ENCODE data around the gene TACC2.

Gene TACC2

DNA sequence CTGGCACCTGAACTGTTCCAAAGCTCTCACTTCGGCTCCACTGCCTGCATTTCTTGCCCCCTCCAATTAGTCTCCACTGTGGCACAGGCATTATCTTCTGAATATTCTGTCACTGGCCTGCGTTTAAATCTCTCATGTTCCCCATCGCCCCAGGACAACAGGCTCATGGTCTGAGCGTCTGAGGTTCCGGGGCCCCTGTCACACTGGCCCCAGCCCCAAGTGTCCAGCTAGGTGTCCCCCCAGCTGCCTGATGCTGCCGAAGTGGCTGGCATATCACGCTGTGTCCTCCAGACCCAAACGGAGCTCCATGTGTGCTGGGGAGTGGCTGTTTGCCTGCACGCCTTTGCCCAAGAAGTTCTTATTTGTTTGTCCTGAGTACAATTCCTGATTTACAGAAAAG is 135.4 kb downstream of the TACC2 start:
- TF ChIP-seq, protein P1, sequence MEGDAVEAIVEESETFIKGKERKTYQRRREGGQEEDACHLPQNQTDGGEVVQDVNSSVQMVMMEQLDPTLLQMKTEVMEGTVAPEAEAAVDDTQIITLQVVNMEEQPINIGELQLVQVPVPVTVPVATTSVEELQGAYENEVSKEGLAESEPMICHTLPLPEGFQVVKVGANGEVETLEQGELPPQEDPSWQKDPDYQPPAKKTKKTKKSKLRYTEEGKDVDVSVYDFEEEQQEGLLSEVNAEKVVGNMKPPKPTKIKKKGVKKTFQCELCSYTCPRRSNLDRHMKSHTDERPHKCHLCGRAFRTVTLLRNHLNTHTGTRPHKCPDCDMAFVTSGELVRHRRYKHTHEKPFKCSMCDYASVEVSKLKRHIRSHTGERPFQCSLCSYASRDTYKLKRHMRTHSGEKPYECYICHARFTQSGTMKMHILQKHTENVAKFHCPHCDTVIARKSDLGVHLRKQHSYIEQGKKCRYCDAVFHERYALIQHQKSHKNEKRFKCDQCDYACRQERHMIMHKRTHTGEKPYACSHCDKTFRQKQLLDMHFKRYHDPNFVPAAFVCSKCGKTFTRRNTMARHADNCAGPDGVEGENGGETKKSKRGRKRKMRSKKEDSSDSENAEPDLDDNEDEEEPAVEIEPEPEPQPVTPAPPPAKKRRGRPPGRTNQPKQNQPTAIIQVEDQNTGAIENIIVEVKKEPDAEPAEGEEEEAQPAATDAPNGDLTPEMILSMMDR (IDR thresholded peaks at IDR 0.05; ENCODE audit: low read depth, low read length) = no peak
- H3K4me3 ChIP-seq (ENCODE audit: low read depth, low read length) = no peak overlapping the region

DNA sequence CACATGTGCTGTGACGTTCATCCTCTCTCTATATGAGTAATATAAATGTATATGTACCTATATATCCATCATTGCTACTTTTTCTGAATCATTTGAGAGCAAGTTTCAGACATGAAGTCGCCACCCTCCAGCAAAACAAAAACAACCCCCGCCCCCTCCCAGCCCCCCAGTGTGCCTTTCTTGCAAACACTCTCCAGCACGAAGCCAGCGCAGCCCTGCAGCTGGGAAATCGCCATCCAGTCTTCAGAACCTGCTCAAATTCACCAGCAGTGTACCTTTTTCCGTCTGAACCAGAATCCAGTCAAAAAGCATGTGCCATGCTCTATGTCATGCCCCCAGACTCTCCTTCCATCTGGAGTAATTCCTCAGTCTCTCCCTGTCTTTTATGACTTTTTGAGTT is 135.8 kb downstream of the TACC2 start:
- H3K4me3 ChIP-seq (ENCODE audit: low read depth, low read length) = no peak overlapping the region
- TF ChIP-seq, protein P1 (IDR thresholded peaks at IDR 0.05; ENCODE audit: low read depth, low read length) = no peak

DNA sequence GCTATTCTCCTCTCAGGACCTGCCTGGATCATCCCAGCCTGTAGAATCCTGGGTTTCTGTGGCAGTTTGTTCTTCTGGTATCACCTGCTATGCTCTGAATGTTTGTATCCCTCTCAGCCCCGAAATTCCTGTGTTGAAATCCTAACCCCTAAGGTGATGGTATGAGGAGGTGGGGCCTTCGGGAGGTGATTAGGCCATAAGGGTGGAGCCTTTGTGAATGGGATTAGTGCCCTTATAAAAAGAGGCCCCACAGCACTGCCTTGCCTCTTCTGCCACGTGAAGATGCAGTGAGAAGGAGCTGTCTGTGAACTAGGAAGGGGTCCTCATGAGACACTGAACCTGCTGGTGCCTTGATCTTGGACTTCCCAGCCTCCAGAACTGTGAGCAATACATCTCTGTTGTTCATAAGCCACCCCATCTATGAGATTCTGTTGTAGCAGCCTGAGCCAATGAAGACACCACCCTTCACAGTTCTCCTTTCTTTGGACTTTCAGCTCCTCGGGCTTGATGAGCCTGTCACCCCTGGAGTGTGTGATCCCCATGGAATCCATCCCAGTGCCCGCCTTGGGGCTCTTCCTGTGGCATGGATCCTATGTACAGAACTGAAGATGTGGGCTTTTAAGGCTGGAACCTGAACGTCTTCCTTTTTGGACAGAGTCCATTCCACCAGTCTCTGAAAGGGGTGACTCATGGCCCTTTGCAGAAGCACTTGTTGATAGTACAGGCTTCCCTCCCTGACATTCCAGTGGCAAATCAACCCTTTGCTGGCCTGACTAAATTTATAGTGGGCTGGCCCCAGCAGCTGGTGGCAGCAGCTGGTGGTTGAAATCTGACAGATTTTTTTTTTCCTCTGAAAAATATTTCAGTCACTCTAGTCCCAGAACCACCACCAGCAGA is 138.0 kb downstream of the TACC2 start:
- H3K4me3 ChIP-seq (ENCODE audit: low read depth, low read length) = no peak overlapping the region
- TF ChIP-seq, protein P1 (IDR thresholded peaks at IDR 0.05; ENCODE audit: low read depth, low read length) = no peak

DNA sequence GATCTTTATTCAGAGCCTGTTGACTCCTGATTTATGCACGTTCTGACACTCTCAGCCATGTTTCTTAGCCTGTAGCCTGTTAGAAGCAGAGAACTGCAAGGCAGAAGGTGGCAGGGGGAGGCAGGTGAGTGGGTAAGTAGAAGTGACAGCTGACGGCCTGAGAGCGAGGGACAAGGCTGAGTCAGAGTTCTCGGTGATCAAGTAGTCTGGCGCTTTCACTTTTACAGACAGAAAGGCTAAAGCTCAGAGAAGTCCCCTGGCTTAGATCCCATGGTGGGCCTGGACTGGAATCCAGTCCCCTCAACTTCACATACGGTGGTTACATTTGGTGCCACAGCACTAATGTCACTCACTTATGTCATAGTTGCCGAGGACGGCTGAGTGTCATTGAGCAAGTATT is 139.0 kb downstream of the TACC2 start:
- TF ChIP-seq, protein P1 (IDR thresholded peaks at IDR 0.05; ENCODE audit: low read depth, low read length) = no peak
- peak overlapping the region; percentile 34 for H3K4me3 ChIP-seq (ENCODE audit: low read depth, low read length)

DNA sequence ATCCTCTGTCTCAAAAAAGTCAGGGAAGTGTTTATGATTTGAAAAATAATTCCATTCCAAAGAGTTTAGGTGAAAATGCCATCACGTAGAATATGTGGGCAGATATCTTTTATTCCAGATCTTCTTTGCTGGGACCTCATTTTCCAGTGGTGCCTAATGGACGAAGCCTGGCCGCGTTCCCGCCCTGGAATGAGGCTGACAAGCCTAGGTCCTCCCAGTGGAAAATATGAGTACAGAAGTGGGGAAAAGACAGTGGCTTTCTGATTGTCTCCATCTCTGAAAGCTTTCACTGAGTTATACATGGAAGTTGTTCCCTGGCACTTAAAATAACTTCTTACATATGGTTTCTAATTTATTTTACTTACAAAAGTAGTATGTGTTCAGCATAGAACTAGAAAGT is 139.4 kb downstream of the TACC2 start:
- no peak overlapping the region; the same call in 1 of the 2 replicates for H3K4me3 ChIP-seq (ENCODE audit: low read depth, low read length)
- TF ChIP-seq, protein P1 (IDR thresholded peaks at IDR 0.05; ENCODE audit: low read depth, low read length) = no peak

DNA sequence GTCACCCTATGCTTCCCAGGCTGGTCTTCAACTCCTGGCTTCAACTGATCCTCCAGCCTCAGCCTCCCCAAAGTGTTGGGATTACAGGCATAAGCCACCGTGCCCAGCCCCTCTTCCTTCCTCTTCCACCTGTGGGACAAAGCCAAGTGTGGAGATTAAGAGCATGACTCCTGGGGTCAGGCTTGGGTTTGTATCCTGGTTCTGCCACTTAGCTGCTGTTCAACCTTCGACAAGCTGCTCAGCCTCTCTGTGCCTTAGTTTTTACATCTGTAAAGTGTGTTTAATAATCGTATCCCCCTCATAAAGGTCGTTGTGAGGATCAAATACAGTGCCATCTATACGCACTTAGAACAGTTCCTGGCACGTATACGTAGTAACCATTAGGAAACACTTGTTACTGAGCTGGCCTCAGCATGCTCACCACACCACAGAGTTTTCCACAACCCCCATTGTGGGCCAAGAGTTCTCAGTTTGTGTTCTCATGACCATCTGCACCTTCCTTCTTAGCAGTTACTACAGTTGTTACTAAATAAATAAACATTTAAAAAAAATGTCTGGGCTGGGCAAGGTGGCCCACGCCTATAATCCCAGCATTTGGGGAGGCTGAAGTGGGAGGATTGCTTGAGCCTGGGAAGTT is 141.6 kb downstream of the TACC2 start:
- TF ChIP-seq, protein P1 (IDR thresholded peaks at IDR 0.05; ENCODE audit: low read depth, low read length) = no peak
- no peak overlapping the region for H3K4me3 ChIP-seq (ENCODE audit: low read depth, low read length)

DNA sequence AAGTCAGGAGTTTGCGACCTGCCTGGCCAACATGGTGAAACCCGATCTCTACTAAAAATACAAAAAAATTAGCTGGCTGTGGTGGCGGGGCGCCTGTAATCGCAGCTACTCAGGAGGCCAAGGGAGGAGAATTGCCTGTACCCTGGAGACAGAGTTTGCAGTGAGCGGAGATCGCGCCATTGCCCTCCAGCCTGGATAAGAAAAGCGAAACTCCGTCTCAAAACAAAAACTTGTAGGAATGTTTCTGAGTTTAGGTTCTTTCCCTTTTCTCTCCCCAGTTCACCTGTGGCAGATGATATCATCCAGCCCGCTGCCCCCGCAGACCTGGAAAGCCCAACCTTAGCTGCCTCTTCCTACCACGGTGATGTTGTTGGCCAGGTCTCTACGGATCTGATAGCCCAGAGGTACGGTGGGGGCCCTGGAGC is 143.4 kb downstream of the TACC2 start:
- TF ChIP-seq, protein P1 (IDR thresholded peaks at IDR 0.05; ENCODE audit: low read depth, low read length) = no peak
- H3K4me3 ChIP-seq (ENCODE audit: low read depth, low read length) = no peak overlapping the region
